Measurements from ENCODE around the gene RASA3. TPM values are rescaled to one million over a fixed set of nuclear protein-coding genes. Genes with fewer than 3 reads are reported as not detected.

The RASA3 gene
- polyA plus RNA-seq, 1 donor from 2014 or later: 8.5 TPM

DNA sequence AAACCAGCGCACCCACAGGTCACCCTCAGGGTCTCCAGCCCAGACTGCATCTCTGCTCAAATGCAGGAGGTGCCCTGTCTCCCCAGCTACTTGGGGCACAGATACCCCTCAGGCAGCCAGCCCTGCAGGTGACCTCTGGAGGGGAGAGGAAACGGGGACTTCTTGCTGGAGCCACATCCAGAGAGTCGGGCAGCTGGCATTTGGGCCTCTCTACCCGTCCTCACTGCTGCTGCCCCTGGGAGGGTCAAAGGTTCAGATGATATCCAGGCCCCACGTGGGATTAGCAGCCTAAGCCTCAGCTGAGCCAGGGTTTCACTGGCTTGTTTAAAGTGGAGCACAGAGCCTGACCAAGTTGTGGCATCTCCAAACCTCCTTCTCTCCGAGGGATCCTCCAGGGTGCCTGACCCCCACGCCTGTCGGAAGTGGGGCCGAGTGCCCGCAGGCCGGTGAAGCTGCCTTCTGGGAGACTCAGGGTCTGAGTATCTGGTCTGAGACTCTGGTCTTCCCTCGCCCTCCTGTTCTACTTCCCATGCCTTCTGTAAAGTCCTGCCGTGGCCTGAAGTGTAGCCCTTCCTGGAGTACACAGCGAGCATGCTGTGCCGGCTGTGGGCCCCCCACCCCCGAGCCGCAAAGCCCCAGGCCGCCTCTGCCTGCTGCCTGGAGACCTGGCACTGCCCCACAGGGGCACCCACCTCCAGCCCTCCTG is 2.1 kb downstream of the RASA3 start:
- Histone ChIP-seq H2AFZ (ENCODE audit: low read depth, low read length) (no peak overlapping the region), H3K9me3 (ENCODE audit: low read length) (no peaks in the 10 kb centered on the region), H3K9me2 (ENCODE audit: insufficient read depth, low read length) (no peaks in the 10 kb centered on the region), H3K4me2 (ENCODE audit: low read length) (peak overlapping the region; percentile 52), H3K4me3 (ENCODE audit: low read length) (peak overlapping the region; percentile 94), H3K27ac (ENCODE audit: low read length) (peak overlapping the region; percentile 57), H3K27me3 (ENCODE audit: insufficient read depth, low read depth, low read length) (no peaks in the 10 kb centered on the region), H3K9ac (ENCODE audit: low read length) (peak overlapping the region; percentile 72), H4K20me1 (ENCODE audit: insufficient read depth) (no peaks in the 10 kb centered on the region), H3F3A (ENCODE audit: insufficient read depth, low read length, poor library complexity, severe bottlenecking) (no peaks in the 10 kb centered on the region), H3K79me2 (replicated peaks; ENCODE audit: insufficient read depth, low read length) (peaks cover 34% of the 10 kb centered on the region), H3K36me3 (ENCODE audit: insufficient read depth, low read length) (no peaks in the 10 kb centered on the region)
- TF ChIP-seq, protein P1, sequence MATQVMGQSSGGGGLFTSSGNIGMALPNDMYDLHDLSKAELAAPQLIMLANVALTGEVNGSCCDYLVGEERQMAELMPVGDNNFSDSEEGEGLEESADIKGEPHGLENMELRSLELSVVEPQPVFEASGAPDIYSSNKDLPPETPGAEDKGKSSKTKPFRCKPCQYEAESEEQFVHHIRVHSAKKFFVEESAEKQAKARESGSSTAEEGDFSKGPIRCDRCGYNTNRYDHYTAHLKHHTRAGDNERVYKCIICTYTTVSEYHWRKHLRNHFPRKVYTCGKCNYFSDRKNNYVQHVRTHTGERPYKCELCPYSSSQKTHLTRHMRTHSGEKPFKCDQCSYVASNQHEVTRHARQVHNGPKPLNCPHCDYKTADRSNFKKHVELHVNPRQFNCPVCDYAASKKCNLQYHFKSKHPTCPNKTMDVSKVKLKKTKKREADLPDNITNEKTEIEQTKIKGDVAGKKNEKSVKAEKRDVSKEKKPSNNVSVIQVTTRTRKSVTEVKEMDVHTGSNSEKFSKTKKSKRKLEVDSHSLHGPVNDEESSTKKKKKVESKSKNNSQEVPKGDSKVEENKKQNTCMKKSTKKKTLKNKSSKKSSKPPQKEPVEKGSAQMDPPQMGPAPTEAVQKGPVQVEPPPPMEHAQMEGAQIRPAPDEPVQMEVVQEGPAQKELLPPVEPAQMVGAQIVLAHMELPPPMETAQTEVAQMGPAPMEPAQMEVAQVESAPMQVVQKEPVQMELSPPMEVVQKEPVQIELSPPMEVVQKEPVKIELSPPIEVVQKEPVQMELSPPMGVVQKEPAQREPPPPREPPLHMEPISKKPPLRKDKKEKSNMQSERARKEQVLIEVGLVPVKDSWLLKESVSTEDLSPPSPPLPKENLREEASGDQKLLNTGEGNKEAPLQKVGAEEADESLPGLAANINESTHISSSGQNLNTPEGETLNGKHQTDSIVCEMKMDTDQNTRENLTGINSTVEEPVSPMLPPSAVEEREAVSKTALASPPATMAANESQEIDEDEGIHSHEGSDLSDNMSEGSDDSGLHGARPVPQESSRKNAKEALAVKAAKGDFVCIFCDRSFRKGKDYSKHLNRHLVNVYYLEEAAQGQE (IDR thresholded peaks at IDR 0.05; ENCODE audit: borderline replicate concordance): no peak
- TF ChIP-seq POLR2AphosphoS5 (IDR thresholded peaks at IDR 0.05) (no peak), CTCF (IDR thresholded peaks at IDR 0.05; ENCODE audit: poor library complexity, severe bottlenecking) (no peak), EZH2 (IDR thresholded peaks at IDR 0.05; ENCODE audit: borderline replicate concordance, insufficient read depth, low read length, poor library complexity, severe bottlenecking) (no peak)

- H4K20me1 ChIP-seq (ENCODE audit: insufficient read depth): no peaks in the 10 kb centered on the region
- no peaks in the 10 kb centered on the region for H3K36me3 ChIP-seq (ENCODE audit: insufficient read depth, low read length)
- no peak overlapping the region for H3K27ac ChIP-seq (ENCODE audit: low read length)
- H3K9ac ChIP-seq (ENCODE audit: low read length): no peak overlapping the region
- no peak overlapping the region for H2AFZ ChIP-seq (ENCODE audit: low read depth, low read length)
- H3K9me3 ChIP-seq (ENCODE audit: low read length): no peaks in the 10 kb centered on the region
- H3K9me2 ChIP-seq (ENCODE audit: insufficient read depth, low read length): no peaks in the 10 kb centered on the region
- peaks cover 34% of the 10 kb centered on the region for H3K79me2 ChIP-seq (replicated peaks; ENCODE audit: insufficient read depth, low read length)
- TF ChIP-seq, protein P1 (IDR thresholded peaks at IDR 0.05; ENCODE audit: borderline replicate concordance): no peak
- TF ChIP-seq RAD21 (conservative IDR thresholded peaks at IDR 0.05) (no peak), TAF1 (IDR thresholded peaks at IDR 0.05; ENCODE audit: low read depth) (no peak), EP300 (conservative IDR thresholded peaks at IDR 0.05; ENCODE audit: poor library complexity, severe bottlenecking) (no peak), CTCF (IDR thresholded peaks at IDR 0.05; ENCODE audit: poor library complexity, severe bottlenecking) (no peak), MXI1 (conservative IDR thresholded peaks at IDR 0.05; ENCODE audit: poor library complexity, severe bottlenecking) (no peak), SMC3 (conservative IDR thresholded peaks at IDR 0.05; ENCODE audit: poor library complexity) (no peak), POLR2AphosphoS5 (IDR thresholded peaks at IDR 0.05) (no peak), EZH2 (IDR thresholded peaks at IDR 0.05; ENCODE audit: borderline replicate concordance, insufficient read depth, low read length, poor library complexity, severe bottlenecking) (no peak)
- H3K27me3 ChIP-seq (ENCODE audit: insufficient read depth, low read depth, low read length): no peaks in the 10 kb centered on the region
- H3K4me2 ChIP-seq (ENCODE audit: low read length): no peak overlapping the region
- H3F3A ChIP-seq (ENCODE audit: insufficient read depth, low read length, poor library complexity, severe bottlenecking): no peaks in the 10 kb centered on the region
- peak overlapping the region; percentile 94 for H3K4me3 ChIP-seq (ENCODE audit: low read length)
Measured at GRCh38 chr13:114129649-114130062, 2.8 kb downstream of the RASA3 start.
